GM23248 (cell line): ENCODE measurements around the gene FN1. TPM values are rescaled to one million over a fixed set of nuclear protein-coding genes. Genes with fewer than 3 reads are reported as not detected.

Experiments
- DNase-seq: peaks from one replicate; pipeline ENCODE4 v3.0.0-alpha.2; 2015
- H2AFZ ChIP-seq: fragments of 200-600 bp; sonication (generic); 2 replicates; pipeline ENCODE4 v1.6.1; 2016; ENCODE audit warnings: antibody characterized with exemption
- H3F3A ChIP-seq: fragments of 200-600 bp; sonication (generic); 2 replicates; pipeline ENCODE4 v1.6.1; 2016; ENCODE audit warnings: mild to moderate bottlenecking, antibody characterized with exemption, mixed run types; ENCODE audit not compliant: insufficient read depth
- H3K27ac ChIP-seq: fragments of 200-600 bp; sonication (generic); 2 replicates; pipeline ENCODE4 v1.5.1; 2016; ENCODE audit warnings: mild to moderate bottlenecking
- H3K27me3 ChIP-seq: fragments of 200-600 bp; sonication (generic); replicated peaks from 2 replicates; pipeline ENCODE4 v1.6.1; 2016; ENCODE audit warnings: mild to moderate bottlenecking; ENCODE audit not compliant: insufficient read depth
- H3K36me3 ChIP-seq: fragments of 200-600 bp; sonication (generic); 2 replicates; pipeline ENCODE4 v1.6.1; 2016; ENCODE audit warnings: low read depth, mild to moderate bottlenecking
- H3K4me1 ChIP-seq: fragments of 200-600 bp; sonication (generic); 2 replicates; pipeline ENCODE4 v1.6.1; 2016; ENCODE audit warnings: mild to moderate bottlenecking; ENCODE audit not compliant: insufficient read depth
- H3K4me2 ChIP-seq: fragments of 200-600 bp; sonication (generic); one replicate; pipeline ENCODE4 v1.6.1; 2016; ENCODE audit warnings: mild to moderate bottlenecking; ENCODE audit not compliant: unreplicated experiment
- H3K4me3 ChIP-seq: fragments of 200-600 bp; sonication (generic); 2 replicates; pipeline ENCODE4 v1.5.1; 2016; ENCODE audit warnings: mild to moderate bottlenecking
- H3K79me2 ChIP-seq: fragments of 200-600 bp; sonication (generic); 2 replicates; pipeline ENCODE4 v1.6.1; 2016; ENCODE audit warnings: mild to moderate bottlenecking; ENCODE audit not compliant: insufficient read depth
- H3K9ac ChIP-seq: fragments of 200-600 bp; sonication (generic); 2 replicates; pipeline ENCODE4 v1.6.1; 2016; ENCODE audit warnings: mild to moderate bottlenecking
- H3K9me2 ChIP-seq: fragments of 200-600 bp; sonication (generic); 2 replicates; pipeline ENCODE4 v1.6.1; 2016; ENCODE audit warnings: mixed run types, mild to moderate bottlenecking, moderate library complexity; ENCODE audit not compliant: insufficient read depth
- H3K9me3 ChIP-seq: fragments of 200-600 bp; sonication (generic); one replicate; pipeline ENCODE4 v1.6.1; 2017; ENCODE audit warnings: low read depth
- H4K20me1 ChIP-seq: fragments of 200-600 bp; sonication (generic); 2 replicates; pipeline ENCODE4 v1.6.0; 2016; ENCODE audit not compliant: insufficient read depth
- EZH2 ChIP-seq: fragments of 200-600 bp; sonication (generic); IDR thresholded peaks from 2 replicates; pipeline ENCODE4 v1.6.1; 2018; ENCODE audit warnings: antibody characterized with exemption, mild to moderate bottlenecking; ENCODE audit not compliant: insufficient read depth, poor library complexity, severe bottlenecking
- EZH2phosphoT487 ChIP-seq: fragments of 200-600 bp; sonication (generic); IDR thresholded peaks from 2 replicates; pipeline ENCODE4 v1.6.1; 2018; ENCODE audit warnings: antibody characterized with exemption, moderate library complexity, mild to moderate bottlenecking, low read depth; ENCODE audit not compliant: insufficient read depth
- WGBS, 2 experiments: methylation state at CpG; one replicate each; pipeline ENCODE4 v1.1.6; 2015 to 2017; ENCODE audit warnings: low lambda C conversion rate in 2 of 2, low coverage in 1 of 2; ENCODE audit errors: missing lambda C conversion rate in 2 of 2; 5-methylcytosine and 5-hydroxymethylcytosine counted together
- in situ Hi-C: fragments of 300-500 bp; cut with MboI; formaldehyde crosslinking; loops from 2 replicates; pipeline ENCODE4 v1.15.0; 2020
- polyA plus RNA-seq: library from polyadenylated mRNA; unstranded; fragments of >200 nt; fragmentation: Nextera tagmentation; extraction: Ambion mirVana; gene quantifications from 2 replicates; pipeline ENCODE4 v1.2.1, GENCODE V29; 2016
- total RNA-seq: library from RNA; depleted of rRNA; stranded (reverse); fragments of >200 nt; shearing (Covaris generic); gene quantifications from 2 replicates; pipeline ENCODE4 v1.2.3, GENCODE V29; 2014

Gene FN1
- total and polyA plus RNA-seq, 2 experiments from 2014 or later = 20,647 to 33,406 TPM

GRCh38 chr2:215431778-215432758, 3.8 kb downstream of the FN1 start:
- no peaks in the 10 kb centered on the region for H3K27me3 ChIP-seq
- H4K20me1 ChIP-seq = peaks cover 43% of the 10 kb centered on the region
- peak; percentile 38 for DNase-seq
- no peak overlapping the region for H2AFZ ChIP-seq
- peak overlapping the region; percentile 99 for H3K4me3 ChIP-seq
- peaks cover 86% of the 10 kb centered on the region for H3K36me3 ChIP-seq
- peak overlapping the region; percentile 99 for H3K9ac ChIP-seq
- H3K4me2 ChIP-seq = peak overlapping the region; percentile 96
- in situ Hi-C loops = no loop called here
- peaks cover 92% of the 10 kb centered on the region for H3F3A ChIP-seq
- peaks cover 94% of the 10 kb centered on the region for H3K79me2 ChIP-seq
- H3K4me1 ChIP-seq = peaks cover 29% of the 10 kb centered on the region
- no peak for TF ChIP-seq EZH2
- TF ChIP-seq EZH2phosphoT487 = no peak
- WGBS, 2 experiments = 79 to 82% methylated on average over 7 of the region's 7 CpGs
- H3K9me2 ChIP-seq = no peaks in the 10 kb centered on the region
- H3K27ac ChIP-seq = peak overlapping the region; percentile 97
- H3K9me3 ChIP-seq = no peaks in the 10 kb centered on the region

DNA sequence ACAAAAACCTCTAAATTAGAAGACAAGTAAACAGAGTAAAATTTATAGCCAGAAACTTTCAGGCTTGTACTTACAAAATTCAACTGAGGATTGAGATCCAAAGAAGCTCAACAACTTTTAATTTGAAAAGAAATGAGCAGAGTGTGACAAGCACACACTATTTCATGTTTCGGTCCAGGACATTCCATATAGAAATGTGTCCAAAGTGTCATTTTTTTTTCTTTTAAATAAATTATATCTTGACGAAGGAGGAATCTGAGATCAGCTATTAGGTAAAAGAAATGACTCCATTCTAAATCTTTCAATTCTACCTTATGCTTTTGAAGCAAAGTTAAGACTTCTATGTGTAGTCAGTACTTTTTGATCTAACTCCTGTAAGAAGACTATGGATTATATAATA, 4.6 kb downstream of the FN1 start:
- peak overlapping the region; percentile 99 for H3K4me3 ChIP-seq
- peak overlapping the region; percentile 99 for H3K9ac ChIP-seq
- DNase-seq = peak; percentile 31
- H3F3A ChIP-seq = peaks cover 91% of the 10 kb centered on the region
- H3K4me2 ChIP-seq = peak overlapping the region; percentile 96
- H3K9me2 ChIP-seq = no peaks in the 10 kb centered on the region
- peaks cover 30% of the 10 kb centered on the region for H3K4me1 ChIP-seq
- H3K79me2 ChIP-seq = peaks cover 90% of the 10 kb centered on the region
- in situ Hi-C loops = no loop called here
- TF ChIP-seq EZH2phosphoT487 = no peak
- no peak for TF ChIP-seq EZH2
- H2AFZ ChIP-seq = no peak overlapping the region
- 16 to 18% methylated on average over 2 of the region's 2 CpGs for WGBS, 2 experiments
- peaks cover 44% of the 10 kb centered on the region for H4K20me1 ChIP-seq
- no peaks in the 10 kb centered on the region for H3K9me3 ChIP-seq
- peaks cover 93% of the 10 kb centered on the region for H3K36me3 ChIP-seq
- peak overlapping the region; percentile 97 for H3K27ac ChIP-seq
- no peaks in the 10 kb centered on the region for H3K27me3 ChIP-seq

DNA sequence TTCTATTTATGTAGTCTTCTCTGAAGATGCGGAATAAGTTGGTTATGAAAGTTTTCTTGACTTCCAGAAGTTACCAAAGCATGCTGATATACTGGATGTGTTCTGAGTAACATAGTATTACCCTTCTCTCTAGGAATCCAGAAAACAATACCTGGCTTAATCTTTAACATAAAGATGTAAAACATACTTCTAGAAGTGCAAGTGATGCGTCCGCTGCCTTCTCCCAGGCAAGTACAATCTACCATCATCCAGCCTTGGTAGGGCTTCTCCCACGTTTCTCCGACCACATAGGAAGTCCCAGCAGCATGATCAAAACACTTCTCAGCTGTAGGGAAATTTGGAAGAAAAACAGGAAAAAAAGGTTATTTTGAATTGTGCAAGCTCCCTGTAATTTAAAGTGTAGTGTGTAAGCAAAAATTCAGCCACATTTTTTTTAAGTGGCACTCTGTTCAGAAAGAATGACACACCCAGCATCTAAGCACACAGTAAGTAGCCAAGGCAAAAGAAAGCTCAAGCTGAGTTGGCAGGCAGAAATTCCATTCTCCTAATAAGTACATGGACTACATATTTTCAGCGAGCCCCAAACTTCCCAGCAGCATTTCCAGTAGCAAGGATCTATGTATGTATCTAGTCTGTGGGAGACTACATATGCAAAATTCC, 5.2 kb downstream of the FN1 start:
- peak; percentile 88 for DNase-seq

DNA sequence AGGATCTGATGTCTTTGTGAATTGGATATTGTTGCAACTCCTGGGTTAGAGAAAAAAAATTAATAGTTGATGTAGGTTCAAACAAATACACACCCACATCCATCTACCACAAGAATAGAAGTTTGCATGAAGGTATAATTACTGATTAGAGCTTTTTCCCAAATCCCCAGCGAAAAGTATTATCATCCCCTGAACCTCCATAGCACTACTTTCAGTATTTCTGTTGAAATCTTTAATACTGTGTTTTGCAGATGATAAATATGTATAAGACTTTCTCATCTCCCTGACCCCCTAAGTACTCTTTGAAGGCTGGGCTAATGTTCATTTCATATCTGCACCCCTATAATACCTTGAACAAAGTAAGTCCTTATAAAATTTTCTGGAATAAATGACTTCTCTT, 6.4 kb downstream of the FN1 start:
- Histone ChIP-seq H3K9ac (peak overlapping the region; percentile 99), H4K20me1 (peaks cover 37% of the 10 kb centered on the region), H3K9me3 (no peaks in the 10 kb centered on the region), H3F3A (peaks cover 96% of the 10 kb centered on the region), H2AFZ (no peak overlapping the region), H3K4me1 (peaks cover 30% of the 10 kb centered on the region), H3K27ac (peak overlapping the region; percentile 97), H3K27me3 (no peaks in the 10 kb centered on the region), H3K4me3 (peak overlapping the region; percentile 99), H3K36me3 (peaks cover 90% of the 10 kb centered on the region), H3K9me2 (no peaks in the 10 kb centered on the region), H3K4me2 (peak overlapping the region; percentile 96), H3K79me2 (peaks cover 84% of the 10 kb centered on the region)
- in situ Hi-C loops = no loop called here
- 92 to 95% methylated on average over 1 of the region's 1 CpG for whole genome bisulfite sequencing, 2 experiments
- TF ChIP-seq EZH2 (no peak), EZH2phosphoT487 (no peak)
- peak; percentile 4 for DNase-seq

More for the DNA sequence above, 5.2 kb downstream of the FN1 start:
- Histone ChIP-seq H3K4me1 (peaks cover 30% of the 10 kb centered on the region), H3F3A (peaks cover 95% of the 10 kb centered on the region), H3K4me2 (peak overlapping the region; percentile 96), H3K9me2 (no peaks in the 10 kb centered on the region), H3K9me3 (no peaks in the 10 kb centered on the region), H3K27ac (peak overlapping the region; percentile 97), H3K79me2 (peaks cover 88% of the 10 kb centered on the region), H3K27me3 (no peaks in the 10 kb centered on the region), H4K20me1 (peaks cover 44% of the 10 kb centered on the region), H3K36me3 (peaks cover 93% of the 10 kb centered on the region), H3K4me3 (peak overlapping the region; percentile 99), H2AFZ (no peak overlapping the region), H3K9ac (peak overlapping the region; percentile 99)
- no peak for TF ChIP-seq EZH2phosphoT487
- no peak for TF ChIP-seq EZH2
- WGBS, 2 experiments = 43% methylated on average over 6 of the region's 6 CpGs
- in situ Hi-C loops = no loop called here
